SK-N-SH (cell line): ENCODE measurements around the gene RAB26. TPM values are rescaled to one million over a fixed set of nuclear protein-coding genes. Genes with fewer than 3 reads are reported as not detected.
"Not testable (repeated sequence)": the region's sequence is repeated elsewhere in the genome, so short reads cannot be mapped to it uniquely, and the experiment has no call there.

Experiments used
- CTCF ChIA-PET: fragments of 300-600, 350-600 bp; formaldehyde crosslinking; extraction: SDS; loops from one replicate; lab custom pipeline; 2021; lab: Yijun Ruan, JAX
- POLR2A ChIA-PET: fragments of 350-600 bp; sonication (Branson Sonifier 250); formaldehyde crosslinking; extraction: SDS; loops from one replicate; lab custom pipeline; 2020; ENCODE audit warnings: antibody characterized with exemption, inconsistent platforms; lab: Yijun Ruan, JAX
- DNase-seq: peaks from one replicate; pipeline ENCODE4 v3.0.0; 2012
- H2AFZ ChIP-seq: fragments of 200-600 bp; sonication (generic); 2 replicates; pipeline ENCODE4 v1.8.1; 2016; ENCODE audit warnings: antibody characterized with exemption, mild to moderate bottlenecking, low read depth
- H3F3A ChIP-seq: fragments of 200-600 bp; sonication (generic); replicated peaks from 2 replicates; pipeline ENCODE3; 2016; ENCODE audit warnings: antibody characterized with exemption, mild to moderate bottlenecking; ENCODE audit not compliant: insufficient read depth
- H3K27ac ChIP-seq, 2 experiments: fragments of 200-500 bp in 1 of 2; fragments of 200-600 bp in 1 of 2; sonication (Bioruptor generic) in 1 of 2; sonication (generic), shearing (Covaris generic) in 1 of 2; 2 replicates each; pipeline versions ENCODE4 v1.5.1 to v1.6.1; 2014 to 2016; ENCODE audit warnings: low read depth in 2 of 2, inconsistent platforms in 1 of 2, low read length in 1 of 2, mild to moderate bottlenecking in 1 of 2, mixed read lengths in 1 of 2
- H3K27me3 ChIP-seq: fragments of 200-600 bp; sonication (generic), shearing (Covaris generic); 2 replicates; pipeline ENCODE4 v1.6.1; 2016; ENCODE audit warnings: mixed run types; ENCODE audit not compliant: insufficient read depth
- H3K36me3 ChIP-seq, 2 experiments: fragments of 200-500 bp in 1 of 2; fragments of 200-600 bp in 1 of 2; sonication (Bioruptor generic) in 1 of 2; sonication (generic) in 1 of 2; replicated peaks in 1 of 2; 2 replicates each; pipeline versions ENCODE3 to v1.5.1; 2014 to 2016; ENCODE audit warnings: low read length in 1 of 2, mild to moderate bottlenecking in 1 of 2; ENCODE audit not compliant: insufficient read depth in 2 of 2, control insufficient read depth in 1 of 2
- H3K4me1 ChIP-seq, 2 experiments: fragments of 200-500 bp in 1 of 2; fragments of 200-600 bp in 1 of 2; sonication (Bioruptor generic) in 1 of 2; sonication (generic), shearing (Covaris generic) in 1 of 2; 2 replicates each; pipeline versions ENCODE4 v1.5.1 to v1.6.1; 2014 to 2016; ENCODE audit warnings: low read depth in 1 of 2, low read length in 1 of 2, mixed run types in 1 of 2; ENCODE audit not compliant: insufficient read depth in 2 of 2, control insufficient read depth in 1 of 2
- H3K4me2 ChIP-seq: fragments of 200-600 bp; sonication (generic), shearing (Covaris generic); 2 replicates; pipeline ENCODE4 v1.6.1; 2017; ENCODE audit warnings: mixed run types
- H3K4me3 ChIP-seq, 2 experiments: fragments of 200-500 bp in 1 of 2; fragments of 200-600 bp in 1 of 2; sonication (Bioruptor generic) in 1 of 2; sonication (generic), shearing (Covaris generic) in 1 of 2; 2 replicates each; pipeline versions ENCODE4 v1.5.1 to v1.8.1; 2014 to 2016; ENCODE audit warnings: low read depth in 2 of 2, inconsistent platforms in 1 of 2, low read length in 1 of 2, mild to moderate bottlenecking in 1 of 2, mixed read lengths in 1 of 2, moderate library complexity in 1 of 2
- H3K79me2 ChIP-seq: fragments of 200-600 bp; sonication (generic); 2 replicates; pipeline ENCODE4 v1.8.1; 2017; ENCODE audit warnings: mild to moderate bottlenecking; ENCODE audit not compliant: insufficient read depth
- H3K9ac ChIP-seq: fragments of 200-600 bp; sonication (generic); 2 replicates; pipeline ENCODE4 v1.6.1; 2017; ENCODE audit warnings: mixed run types
- H3K9me2 ChIP-seq: fragments of 200-600 bp; sonication (generic); 2 replicates; pipeline ENCODE4 v1.6.1; 2017; ENCODE audit warnings: mixed run types
- H3K9me3 ChIP-seq: fragments of 200-600 bp; sonication (generic); 2 replicates; pipeline ENCODE4 v1.6.1; 2017; ENCODE audit warnings: mixed run types, mild to moderate bottlenecking, moderate library complexity
- H4K20me1 ChIP-seq: fragments of 200-600 bp; sonication (generic); 2 replicates; pipeline ENCODE4 v1.6.1; 2017; ENCODE audit warnings: mild to moderate bottlenecking, mixed run types; ENCODE audit not compliant: insufficient read depth
- EP300 ChIP-seq, 2 experiments: IDR thresholded peaks; 2 replicates each; pipeline versions ENCODE4 v1.4.0 to v1.6.1; 2012; ENCODE audit warnings: borderline replicate concordance in 1 of 2, low read depth in 1 of 2, low read length in 1 of 2
- GABPA ChIP-seq: IDR thresholded peaks from 2 replicates; pipeline ENCODE4 v1.4.0; 2012; ENCODE audit warnings: low read depth, mild to moderate bottlenecking
- MEF2A ChIP-seq: IDR thresholded peaks from 2 replicates; pipeline ENCODE4 v1.4.0; 2012; ENCODE audit warnings: low read depth, borderline replicate concordance
- POLR2AphosphoS5 ChIP-seq: IDR thresholded peaks from 2 replicates; pipeline ENCODE4 v1.6.1; 2012; ENCODE audit warnings: low read depth, low read length
- RCOR1 ChIP-seq: fragments of 150-350 bp; IDR thresholded peaks from 2 replicates; pipeline ENCODE4 v1.6.1; 2017; ENCODE audit warnings: antibody characterized with exemption, low read length
- TEAD4 ChIP-seq: IDR thresholded peaks from 2 replicates; pipeline ENCODE4 v1.4.0; 2012; ENCODE audit warnings: mild to moderate bottlenecking, borderline replicate concordance; ENCODE audit not compliant: insufficient read depth
- WGBS: methylation state at CpG from one replicate; pipeline ENCODE4 v1.1.6; 2017; ENCODE audit warnings: low lambda C conversion rate; 5-methylcytosine and 5-hydroxymethylcytosine counted together
- polyA plus RNA-seq, 3 experiments: library from polyadenylated mRNA; depleted of rRNA; stranded (reverse); fragments of >200 nt; gene quantifications; 2 replicates each; pipeline ENCODE4 v1.2.3, GENCODE V29; 2012
- TF ChIP-seq, protein P1 (sequence below): IDR thresholded peaks from 2 replicates; pipeline ENCODE4 v1.4.0; 2012; ENCODE audit warnings: low read depth
- TF ChIP-seq, protein P2 (sequence below): IDR thresholded peaks from 2 replicates; pipeline ENCODE4; 2012
- TF ChIP-seq, protein P3 (sequence below): IDR thresholded peaks from 2 replicates; pipeline ENCODE4 v1.4.0; 2012; ENCODE audit warnings: low read depth, borderline replicate concordance
- TF ChIP-seq, protein P4 (sequence below): fragments of 200-600 bp; sonication (generic); IDR thresholded peaks from 2 replicates; pipeline ENCODE4 v1.6.1; 2017; ENCODE audit warnings: antibody characterized with exemption, mild to moderate bottlenecking, moderate library complexity

Gene RAB26
- polyA plus RNA-seq, 1 of the 3 experiments (the other 2 are of a cell fraction), result 14.3 TPM

DNA sequence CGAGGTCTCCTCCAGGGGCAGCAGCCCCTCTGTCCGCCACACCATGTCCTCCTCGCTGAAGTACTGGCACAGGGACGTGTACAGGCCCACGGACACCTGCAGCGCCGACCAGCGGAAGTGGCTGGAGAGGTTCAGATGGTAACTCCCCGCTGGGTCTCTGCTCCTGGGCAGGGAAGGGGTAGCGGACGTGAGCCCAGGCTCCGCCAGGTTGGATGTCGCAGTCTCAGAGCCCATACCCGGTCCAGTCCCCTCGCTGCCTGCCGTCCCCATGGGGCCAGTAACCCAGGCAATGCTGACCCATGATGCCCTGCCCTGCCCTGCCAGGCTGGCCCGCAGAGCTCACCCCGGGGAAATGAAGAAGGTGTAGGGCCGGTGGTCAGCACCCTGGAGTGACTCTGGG is 46.0 kb upstream of the RAB26 start:
- H3K9me3 ChIP-seq, result no peaks in the 10 kb centered on the region
- no peak overlapping the region for H3K4me3 ChIP-seq
- no peak overlapping the region for H2AFZ ChIP-seq
- H3K4me2 ChIP-seq, result no peak overlapping the region
- no peak overlapping the region for H3K9ac ChIP-seq
- no peaks in the 10 kb centered on the region for H3K4me1 ChIP-seq
- TF ChIP-seq MEF2A (no peak), GABPA (no peak), EP300 (IDR thresholded peaks at IDR 0.05; ENCODE audit: borderline replicate concordance in 1 of 2, low read depth in 1 of 2, low read length in 1 of 2) (no peak), POLR2AphosphoS5 (no peak), RCOR1 (no peak), TEAD4 (no peak)
- TF ChIP-seq, protein P1, sequence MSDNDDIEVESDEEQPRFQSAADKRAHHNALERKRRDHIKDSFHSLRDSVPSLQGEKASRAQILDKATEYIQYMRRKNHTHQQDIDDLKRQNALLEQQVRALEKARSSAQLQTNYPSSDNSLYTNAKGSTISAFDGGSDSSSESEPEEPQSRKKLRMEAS, result no peak
- TF ChIP-seq, protein P2, sequence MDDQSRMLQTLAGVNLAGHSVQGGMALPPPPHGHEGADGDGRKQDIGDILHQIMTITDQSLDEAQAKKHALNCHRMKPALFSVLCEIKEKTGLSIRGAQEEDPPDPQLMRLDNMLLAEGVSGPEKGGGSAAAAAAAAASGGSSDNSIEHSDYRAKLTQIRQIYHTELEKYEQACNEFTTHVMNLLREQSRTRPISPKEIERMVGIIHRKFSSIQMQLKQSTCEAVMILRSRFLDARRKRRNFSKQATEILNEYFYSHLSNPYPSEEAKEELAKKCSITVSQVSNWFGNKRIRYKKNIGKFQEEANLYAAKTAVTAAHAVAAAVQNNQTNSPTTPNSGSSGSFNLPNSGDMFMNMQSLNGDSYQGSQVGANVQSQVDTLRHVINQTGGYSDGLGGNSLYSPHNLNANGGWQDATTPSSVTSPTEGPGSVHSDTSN, result no peak
- TF ChIP-seq, protein P3, sequence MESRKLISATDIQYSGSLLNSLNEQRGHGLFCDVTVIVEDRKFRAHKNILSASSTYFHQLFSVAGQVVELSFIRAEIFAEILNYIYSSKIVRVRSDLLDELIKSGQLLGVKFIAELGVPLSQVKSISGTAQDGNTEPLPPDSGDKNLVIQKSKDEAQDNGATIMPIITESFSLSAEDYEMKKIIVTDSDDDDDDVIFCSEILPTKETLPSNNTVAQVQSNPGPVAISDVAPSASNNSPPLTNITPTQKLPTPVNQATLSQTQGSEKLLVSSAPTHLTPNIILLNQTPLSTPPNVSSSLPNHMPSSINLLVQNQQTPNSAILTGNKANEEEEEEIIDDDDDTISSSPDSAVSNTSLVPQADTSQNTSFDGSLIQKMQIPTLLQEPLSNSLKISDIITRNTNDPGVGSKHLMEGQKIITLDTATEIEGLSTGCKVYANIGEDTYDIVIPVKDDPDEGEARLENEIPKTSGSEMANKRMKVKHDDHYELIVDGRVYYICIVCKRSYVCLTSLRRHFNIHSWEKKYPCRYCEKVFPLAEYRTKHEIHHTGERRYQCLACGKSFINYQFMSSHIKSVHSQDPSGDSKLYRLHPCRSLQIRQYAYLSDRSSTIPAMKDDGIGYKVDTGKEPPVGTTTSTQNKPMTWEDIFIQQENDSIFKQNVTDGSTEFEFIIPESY, result no peak
- TF ChIP-seq, protein P4, sequence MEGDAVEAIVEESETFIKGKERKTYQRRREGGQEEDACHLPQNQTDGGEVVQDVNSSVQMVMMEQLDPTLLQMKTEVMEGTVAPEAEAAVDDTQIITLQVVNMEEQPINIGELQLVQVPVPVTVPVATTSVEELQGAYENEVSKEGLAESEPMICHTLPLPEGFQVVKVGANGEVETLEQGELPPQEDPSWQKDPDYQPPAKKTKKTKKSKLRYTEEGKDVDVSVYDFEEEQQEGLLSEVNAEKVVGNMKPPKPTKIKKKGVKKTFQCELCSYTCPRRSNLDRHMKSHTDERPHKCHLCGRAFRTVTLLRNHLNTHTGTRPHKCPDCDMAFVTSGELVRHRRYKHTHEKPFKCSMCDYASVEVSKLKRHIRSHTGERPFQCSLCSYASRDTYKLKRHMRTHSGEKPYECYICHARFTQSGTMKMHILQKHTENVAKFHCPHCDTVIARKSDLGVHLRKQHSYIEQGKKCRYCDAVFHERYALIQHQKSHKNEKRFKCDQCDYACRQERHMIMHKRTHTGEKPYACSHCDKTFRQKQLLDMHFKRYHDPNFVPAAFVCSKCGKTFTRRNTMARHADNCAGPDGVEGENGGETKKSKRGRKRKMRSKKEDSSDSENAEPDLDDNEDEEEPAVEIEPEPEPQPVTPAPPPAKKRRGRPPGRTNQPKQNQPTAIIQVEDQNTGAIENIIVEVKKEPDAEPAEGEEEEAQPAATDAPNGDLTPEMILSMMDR, result no peak
- no peaks in the 10 kb centered on the region for H3F3A ChIP-seq
- no peaks in the 10 kb centered on the region for H4K20me1 ChIP-seq
- POLR2A ChIA-PET, result no interaction called here
- H3K27ac ChIP-seq, result no peak overlapping the region
- H3K9me2 ChIP-seq, result no peaks in the 10 kb centered on the region
- H3K79me2 ChIP-seq, result no peaks in the 10 kb centered on the region
- DNase-seq, result no peak
- H3K27me3 ChIP-seq, result no peaks in the 10 kb centered on the region
- CTCF ChIA-PET, result no interaction called here
- 98% methylated on average over 9 of the region's 19 CpGs for WGBS
- peaks cover 0 to 14% of the 10 kb centered on the region in 2 experiments for H3K36me3 ChIP-seq

DNA sequence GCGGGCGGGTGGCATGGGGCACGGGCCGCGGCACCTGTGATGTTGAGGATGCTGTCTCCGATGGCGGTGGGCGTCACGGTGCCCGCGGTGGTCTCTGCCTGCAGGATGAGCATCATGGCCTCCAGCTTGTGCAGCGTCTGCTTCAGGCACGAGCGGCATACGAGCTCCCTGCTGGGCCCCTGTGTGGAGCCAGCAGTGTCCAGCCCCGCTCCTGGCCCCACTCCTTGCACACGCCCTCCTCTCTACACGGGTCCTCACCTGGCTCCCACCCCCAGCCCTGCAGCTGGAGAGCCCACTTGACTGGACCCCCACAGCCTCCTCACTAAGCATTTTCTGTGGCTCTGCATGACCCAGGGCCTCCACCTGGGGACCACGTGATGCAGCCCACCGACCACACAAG is 44.0 kb upstream of the RAB26 start:
- H3K4me3 ChIP-seq, CTCF ChIA-PET, H3K4me2 ChIP-seq, H3K9ac ChIP-seq, H2AFZ ChIP-seq, H3F3A ChIP-seq, H3K79me2 ChIP-seq, H4K20me1 ChIP-seq, H3K27ac ChIP-seq, H3K9me2 ChIP-seq, H3K9me3 ChIP-seq, DNase-seq, H3K27me3 ChIP-seq, H3K4me1 ChIP-seq, POLR2A ChIA-PET: not testable (repeated sequence)
- 90% methylated on average over 14 of the region's 20 CpGs for WGBS
- peaks cover 0 to 20% of the 10 kb centered on the region in 2 experiments for H3K36me3 ChIP-seq

DNA sequence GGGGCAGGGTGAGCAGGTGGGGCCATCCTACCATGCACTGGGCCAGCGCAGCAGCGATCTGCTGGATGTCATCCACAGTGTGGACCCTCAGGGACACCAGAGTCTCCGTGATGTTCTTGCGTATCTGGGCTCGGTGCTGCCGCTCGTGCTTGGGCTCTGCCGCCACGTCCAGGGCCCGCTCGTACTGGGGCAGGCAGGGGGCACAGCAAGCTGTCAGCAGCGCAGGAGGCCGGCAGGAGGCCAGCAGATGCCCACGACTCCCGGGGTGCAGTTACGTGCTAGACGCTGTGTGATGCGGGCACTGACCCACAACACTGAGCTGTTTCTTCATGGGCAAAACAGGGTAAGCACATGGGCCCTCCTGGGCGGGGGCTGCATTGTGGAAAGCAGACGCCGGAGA is 43.1 kb upstream of the RAB26 start:
- H3K27me3 ChIP-seq, H3K4me2 ChIP-seq, H3K79me2 ChIP-seq, DNase-seq, H3K9me3 ChIP-seq, H3K9ac ChIP-seq, CTCF ChIA-PET, H3K27ac ChIP-seq, H4K20me1 ChIP-seq, H2AFZ ChIP-seq, H3K4me3 ChIP-seq, H3K9me2 ChIP-seq, H3F3A ChIP-seq, H3K4me1 ChIP-seq, POLR2A ChIA-PET: not testable (repeated sequence)
- 98% methylated on average over 10 of the region's 21 CpGs for WGBS
- peaks cover 0 to 18% of the 10 kb centered on the region in 2 experiments for H3K36me3 ChIP-seq

DNA sequence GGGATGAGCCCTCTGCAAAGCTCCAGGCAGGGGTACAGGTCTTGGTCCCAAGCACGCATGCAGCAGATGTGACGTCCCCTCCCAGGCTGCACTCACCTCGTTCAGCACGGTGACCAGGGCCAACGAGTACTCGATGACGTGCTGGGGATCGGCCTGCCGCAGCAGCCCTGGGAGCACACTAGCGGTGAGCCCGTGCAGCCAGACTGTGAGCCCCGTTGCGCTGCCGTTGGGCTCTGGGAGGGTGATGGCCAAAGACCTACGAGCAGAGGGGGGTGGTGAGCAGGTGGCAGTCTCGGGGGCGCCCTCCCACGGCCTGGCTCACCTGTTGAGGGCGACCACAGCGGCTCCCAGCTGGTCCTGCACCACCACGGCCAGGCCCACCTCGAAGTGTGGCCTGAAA is 42.7 kb upstream of the RAB26 start:
- H3K9me3 ChIP-seq, H3K4me1 ChIP-seq, H3K4me2 ChIP-seq, POLR2A ChIA-PET, H3K27me3 ChIP-seq, DNase-seq, CTCF ChIA-PET, H3K79me2 ChIP-seq, H2AFZ ChIP-seq, H4K20me1 ChIP-seq, H3K9me2 ChIP-seq, H3K27ac ChIP-seq, H3K9ac ChIP-seq, H3K4me3 ChIP-seq, H3F3A ChIP-seq: not testable (repeated sequence)
- WGBS, result 70% methylated on average over 4 of the region's 22 CpGs
- peaks cover 0 to 19% of the 10 kb centered on the region in 2 experiments for H3K36me3 ChIP-seq
